ENCODE data around the gene COMTD1.
"Not testable (repeated sequence)": the region's sequence is repeated elsewhere in the genome, so short reads cannot be mapped to it uniquely, and the experiment has no call there.

Gene COMTD1

GRCh38 chr10:75189266-75190096, 46.3 kb downstream of the COMTD1 start:
- no peak for DNase-seq

DNA sequence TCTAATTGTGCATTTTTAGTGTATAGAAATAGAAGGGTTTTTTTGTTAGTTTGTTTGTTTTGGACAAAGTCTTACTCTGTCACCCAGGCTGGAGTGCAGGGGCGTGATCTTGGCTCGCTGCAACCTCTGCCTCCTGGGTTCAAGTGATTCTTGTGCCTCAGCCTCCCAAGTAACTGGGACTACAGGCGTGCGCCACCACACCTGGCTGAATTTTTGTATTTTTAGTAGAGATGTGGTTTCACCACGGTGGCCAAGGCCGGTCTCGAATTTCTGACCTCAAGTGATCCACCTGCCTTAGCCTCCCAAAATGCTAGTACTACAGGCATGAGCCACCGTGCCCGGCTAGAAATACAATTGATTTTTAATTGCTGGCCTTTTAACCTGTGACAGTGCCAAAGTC, 47.2 kb downstream of the COMTD1 start:
- DNase-seq, result not testable (repeated sequence)

- DNase-seq, result peak; percentile 60 to 65
Measured at GRCh38 chr10:75187961-75188426, 47.8 kb downstream of the COMTD1 start.

DNA sequence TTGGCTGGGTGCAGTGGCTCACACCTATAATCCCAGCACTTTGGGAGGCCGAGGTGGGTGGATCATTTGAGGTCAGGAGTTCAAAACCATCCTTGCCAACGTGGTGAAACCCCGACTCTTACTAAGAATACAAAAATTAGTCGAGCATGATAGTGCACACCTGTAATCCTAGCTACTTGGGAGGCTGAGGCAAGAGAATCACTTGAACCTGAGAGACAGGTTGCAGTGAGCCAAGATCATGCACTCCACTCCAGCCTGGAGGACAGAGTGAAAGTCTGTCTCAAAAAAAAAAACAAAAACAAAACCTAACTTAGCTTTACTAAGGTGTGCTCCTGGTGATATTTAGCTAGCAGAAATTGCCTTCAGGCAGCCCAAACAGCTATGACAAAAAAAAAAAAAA, 49.4 kb downstream of the COMTD1 start:
- DNase-seq, result no peak

Measured in activated CD4-positive, alpha-beta T cell treated with anti-CD3 and anti-CD28 coated beads, Interleukin-2, amount 50 U/mL, for 4 hours (primary cell).